ENCODE measurements around the gene KLK12.
A peak's percentile ranks its signal among the peaks of the same experiment; 100 is the strongest.

Gene KLK12

GRCh38 chr19:51034704-51035103 is at the start of gene KLK12:
TSS of gene KLK12 (minus strand) at chr19:51035002. CDS start at chr19:51034621, 381 bp downstream.
- DNase-seq: peak; percentile 86

- DNase-seq: no peak
Measured at GRCh38 chr19:51084505-51084904, 49.7 kb upstream of the KLK12 start.

GRCh38 chr19:51083783-51084182 is 49.0 kb upstream of the KLK12 start:
- no peak for DNase-seq

- DNase-seq: no peak
Measured at GRCh38 chr19:51083181-51083580, 48.4 kb upstream of the KLK12 start.

GRCh38 chr19:51082611-51083010 is 47.8 kb upstream of the KLK12 start, which contains the start of gene KLK14:
TSS of gene KLK14 (minus strand) at chr19:51082887. CDS start at chr19:51082614, 273 bp downstream.
- DNase-seq: no peak

GRCh38 chr19:51081476-51081875 is 46.7 kb upstream of the KLK12 start:
- no peak for DNase-seq

- DNase-seq: no peak
Measured at GRCh38 chr19:51079481-51080110, 44.8 kb upstream of the KLK12 start.

- no peak for DNase-seq
Measured at GRCh38 chr19:51078731-51079130, 43.9 kb upstream of the KLK12 start.

GRCh38 chr19:51078104-51078503 is 43.3 kb upstream of the KLK12 start:
- DNase-seq: no peak

- no peak for DNase-seq
Measured at GRCh38 chr19:51076631-51077213, 41.9 kb upstream of the KLK12 start.

- DNase-seq: no peak
Measured at GRCh38 chr19:51075998-51076397, 41.2 kb upstream of the KLK12 start.

- no peak for DNase-seq
Measured at GRCh38 chr19:51071095-51071405, 36.2 kb upstream of the KLK12 start.

GRCh38 chr19:51070334-51071094 is 35.7 kb upstream of the KLK12 start:
- no peak for DNase-seq

- no peak for DNase-seq
Measured at GRCh38 chr19:51066393-51067186, 31.8 kb upstream of the KLK12 start.

- DNase-seq: no peak
Measured at GRCh38 chr19:51065221-51065960, 30.6 kb upstream of the KLK12 start.

- DNase-seq: no peak
Measured at GRCh38 chr19:51064534-51065220, 29.9 kb upstream of the KLK12 start, which contains the start of gene KLK13. TSS of gene KLK13 (minus strand) at chr19:51065092. CDS start at chr19:51065067, 25 bp downstream.

- no peak for DNase-seq
Measured at GRCh38 chr19:51063664-51064063, 28.9 kb upstream of the KLK12 start.

- no peak for DNase-seq
Measured at GRCh38 chr19:51060973-51061372, 26.2 kb upstream of the KLK12 start.

GRCh38 chr19:51060336-51060735 is 25.5 kb upstream of the KLK12 start:
- no peak for DNase-seq

GRCh38 chr19:51059715-51060114 is 24.9 kb upstream of the KLK12 start:
- DNase-seq: no peak

- DNase-seq: no peak
Measured at GRCh38 chr19:51055866-51056265, 21.1 kb upstream of the KLK12 start.

- DNase-seq: no peak
Measured at GRCh38 chr19:51047031-51047335, 12.2 kb upstream of the KLK12 start.
